Lower leg skin (tissue), 3 donors: ENCODE results near the gene NPHS1.

ENCODE experiments used
- CTCF ChIP-seq, 3 donors: fragments of 450-650 bp; IDR thresholded peaks; one replicate each; pipeline ENCODE4 v1.5.1; 2016; ENCODE audit warnings: antibody characterized with exemption in 3 of 3, mild to moderate bottlenecking in 3 of 3, moderate library complexity in 2 of 3
- POLR2A ChIP-seq, 2 donors: fragments of 450-650 bp; IDR thresholded peaks; one replicate each; pipeline ENCODE4 v1.6.1; 2016 to 2017; ENCODE audit warnings: antibody characterized with exemption in 2 of 2, mild to moderate bottlenecking in 1 of 2, moderate library complexity in 1 of 2

- TF ChIP-seq CTCF (IDR thresholded peaks at IDR 0.05) (no peak), POLR2A (IDR thresholded peaks at IDR 0.05) (no peak)
These were observed 4.3 kb upstream of the NPHS1 start, which contains the start of gene KIRREL2 for GRCh38 chr19:35856546-35857149.
